ENCODE data around the gene MCHR1. TPM values are rescaled to one million over a fixed set of nuclear protein-coding genes. Genes with fewer than 3 reads are reported as not detected.
A peak's percentile ranks its signal among the peaks of the same experiment; 100 is the strongest.

Gene MCHR1
- total RNA-seq, 4 donors from 2014 or later: 1.0 to 2.4 (median 1.7) TPM

GRCh38 chr22:40691532-40691931, 12.2 kb downstream of the MCHR1 start:
- Histone ChIP-seq H3K9me3 (no peaks in the 10 kb centered on the region), H3K4me3 (no peak overlapping the region), H3K27me3 (no peaks in the 10 kb centered on the region), H3K4me1 (peaks cover 0 to 8% of the 10 kb centered on the region in 2 donors), H3K36me3 (no peaks in the 10 kb centered on the region), H3K27ac (no peak overlapping the region)
- DNase-seq: no peak
- TF ChIP-seq CTCF (IDR thresholded peaks at IDR 0.05) (no peak), POLR2A (IDR thresholded peaks at IDR 0.05) (no peak)
- intact Hi-C loops (cut with DNase I; ENCODE audit: low total_unique reads): no loop called here

GRCh38 chr22:40694411-40694810, 15.1 kb downstream of the MCHR1 start:
- DNase-seq: peak in 1 of 2 donors; percentile 71
- H3K27ac ChIP-seq: peak overlapping the region; percentile 17 to 64
- TF ChIP-seq CTCF (IDR thresholded peaks at IDR 0.05) (no peak), POLR2A (IDR thresholded peaks at IDR 0.05) (no peak)
- no peaks in the 10 kb centered on the region for H3K27me3 ChIP-seq
- intact Hi-C loops (cut with DNase I; ENCODE audit: low total_unique reads): no loop called here
- H3K9me3 ChIP-seq: no peaks in the 10 kb centered on the region
- no peak overlapping the region for H3K4me3 ChIP-seq
- peaks cover 0 to 8% of the 10 kb centered on the region in 2 donors for H3K4me1 ChIP-seq
- H3K36me3 ChIP-seq: no peaks in the 10 kb centered on the region

GRCh38 chr22:40701274-40701673, 22.0 kb downstream of the MCHR1 start:
- Histone ChIP-seq H3K4me1 (no peaks in the 10 kb centered on the region), H3K27me3 (no peaks in the 10 kb centered on the region), H3K27ac (no peak overlapping the region), H3K9me3 (no peaks in the 10 kb centered on the region), H3K36me3 (no peaks in the 10 kb centered on the region), H3K4me3 (no peak overlapping the region)
- TF ChIP-seq POLR2A (IDR thresholded peaks at IDR 0.05) (no peak), CTCF (IDR thresholded peaks at IDR 0.05) (no peak)
- no peak for DNase-seq
- intact Hi-C loops (cut with DNase I; ENCODE audit: low total_unique reads): no loop called here

GRCh38 chr22:40703174-40703573, 23.9 kb downstream of the MCHR1 start:
- no peaks in the 10 kb centered on the region for H3K9me3 ChIP-seq
- no peaks in the 10 kb centered on the region for H3K36me3 ChIP-seq
- no peak for TF ChIP-seq CTCF (IDR thresholded peaks at IDR 0.05)
- no peak for TF ChIP-seq POLR2A (IDR thresholded peaks at IDR 0.05)
- H3K27ac ChIP-seq: no peak overlapping the region
- no peaks in the 10 kb centered on the region for H3K27me3 ChIP-seq
- intact Hi-C loops (cut with DNase I; ENCODE audit: low total_unique reads): no loop called here
- DNase-seq: no peak
- H3K4me1 ChIP-seq: no peaks in the 10 kb centered on the region
- H3K4me3 ChIP-seq: no peak overlapping the region

- H3K36me3 ChIP-seq: no peaks in the 10 kb centered on the region
- no peaks in the 10 kb centered on the region for H3K27me3 ChIP-seq
- intact Hi-C loops (cut with DNase I; ENCODE audit: low total_unique reads): no loop called here
- TF ChIP-seq POLR2A (IDR thresholded peaks at IDR 0.05): no peak
- TF ChIP-seq CTCF (IDR thresholded peaks at IDR 0.05): no peak
- H3K9me3 ChIP-seq: no peaks in the 10 kb centered on the region
- H3K27ac ChIP-seq: no peak overlapping the region
- H3K4me1 ChIP-seq: no peaks in the 10 kb centered on the region
- no peak for DNase-seq
- no peak overlapping the region for H3K4me3 ChIP-seq
Observed at GRCh38 chr22:40703736-40704135, 24.5 kb downstream of the MCHR1 start.
